ENCODE results near the gene ACTA2. TPM values are rescaled to one million over a fixed set of nuclear protein-coding genes. Genes with fewer than 3 reads are reported as not detected.

Gene ACTA2
- total and polyA plus RNA-seq, 7 donors: 39.6 to 73.1 (median 56.6) TPM

GRCh38 chr10:88927416-88927690, 25.2 kb downstream of the ACTA2 start:
- Histone ChIP-seq H3K36me3 (ENCODE audit: insufficient read depth in 1 of 2, low read depth in 1 of 2) (no peaks in the 10 kb centered on the region), H3K9me3 (no peaks in the 10 kb centered on the region), H3K27me3 (ENCODE audit: insufficient read depth in 3 of 3, low read length in 2 of 3) (no peaks in the 10 kb centered on the region), H3K4me3 (no peak overlapping the region), H3K4me1 (peaks cover 3% of the 10 kb centered on the region), H3K27ac (peak overlapping the region; percentile 19)
- intact Hi-C loops (cut with DNase I): loop anchor here in 1 of 2 donors (5.0 kb wide), 1 partner anchor 40 kb away; no protein-coding TSS in a partner anchor
- DNase-seq: no peak
- TF ChIP-seq CTCF (IDR thresholded peaks at IDR 0.05): no peak
- no peak for ATAC-seq
- WGBS, 3 donors: 55 to 67% (median 56%) methylated on average over 2 of the region's 2 CpGs

GRCh38 chr10:88926566-88927415, 25.8 kb downstream of the ACTA2 start:
- no peak for DNase-seq
- ATAC-seq: peak in 3 of 4 donors; percentile 38 to 77 (median 58)
- peak overlapping the region; percentile 48 for H3K27ac ChIP-seq
- no peaks in the 10 kb centered on the region for H3K9me3 ChIP-seq
- no peaks in the 10 kb centered on the region for H3K36me3 ChIP-seq (ENCODE audit: insufficient read depth in 1 of 2, low read depth in 1 of 2)
- H3K27me3 ChIP-seq (ENCODE audit: insufficient read depth in 3 of 3, low read length in 2 of 3): no peaks in the 10 kb centered on the region
- peaks cover 3% of the 10 kb centered on the region for H3K4me1 ChIP-seq
- intact Hi-C loops (cut with DNase I): loop anchor here in 1 of 2 donors (5.0 kb wide), 1 partner anchor 39 kb away; no protein-coding TSS in a partner anchor
- TF ChIP-seq CTCF (IDR thresholded peaks at IDR 0.05): no peak
- whole genome bisulfite sequencing, 3 donors: 20 to 32% (median 21%) methylated on average over 6 of the region's 6 CpGs
- H3K4me3 ChIP-seq: no peak overlapping the region

GRCh38 chr10:88923520-88923919, 29.1 kb downstream of the ACTA2 start:
- Histone ChIP-seq H3K4me3 (no peak overlapping the region), H3K9me3 (no peaks in the 10 kb centered on the region), H3K4me1 (peaks cover 3% of the 10 kb centered on the region), H3K27me3 (ENCODE audit: insufficient read depth in 3 of 3, low read length in 2 of 3) (no peaks in the 10 kb centered on the region), H3K27ac (no peak overlapping the region), H3K36me3 (ENCODE audit: insufficient read depth in 1 of 2, low read depth in 1 of 2) (no peaks in the 10 kb centered on the region)
- ATAC-seq (no peak), DNase-seq (no peak)
- TF ChIP-seq CTCF (IDR thresholded peaks at IDR 0.05): no peak
- intact Hi-C loops (cut with DNase I): no loop called here

GRCh38 chr10:88922041-88922440, 30.5 kb downstream of the ACTA2 start:
- intact Hi-C loops (cut with DNase I): no loop called here
- ATAC-seq (no peak), DNase-seq (no peak)
- WGBS, 3 donors: 65 to 86% (median 79%) methylated on average over 2 of the region's 2 CpGs
- Histone ChIP-seq H3K9me3 (no peaks in the 10 kb centered on the region), H3K27me3 (ENCODE audit: insufficient read depth in 3 of 3, low read length in 2 of 3) (no peaks in the 10 kb centered on the region), H3K4me1 (peaks cover 3% of the 10 kb centered on the region), H3K27ac (no peak overlapping the region), H3K4me3 (no peak overlapping the region), H3K36me3 (ENCODE audit: insufficient read depth in 1 of 2, low read depth in 1 of 2) (no peaks in the 10 kb centered on the region)
- no peak for TF ChIP-seq CTCF (IDR thresholded peaks at IDR 0.05)
